NCI-H187 (cell line): ENCODE results near the gene LMNTD1.

Source experiments
- DNase-seq, 2 experiments: peaks; one replicate each; lab custom pipeline; 2025; lab: John Stamatoyannopoulos, UW

Gene LMNTD1

DNA sequence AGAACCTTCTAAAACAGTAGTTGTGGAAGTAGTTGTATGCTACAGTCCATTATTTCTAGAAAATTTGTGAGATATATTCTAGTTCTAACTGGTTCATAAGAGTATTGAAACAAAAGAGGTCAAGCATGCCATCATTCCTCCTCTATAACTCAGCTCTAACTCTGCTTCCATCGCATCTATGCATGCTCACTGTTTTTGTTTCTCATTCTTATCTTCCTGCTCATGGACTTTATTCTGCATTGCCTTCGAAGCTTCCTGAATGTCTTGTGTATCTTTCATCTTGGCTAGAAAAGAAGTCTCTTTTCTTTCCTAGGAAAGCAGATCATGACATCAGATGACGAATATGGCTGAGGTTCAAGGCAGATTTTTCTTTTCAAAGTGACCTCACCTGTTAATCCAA lies 402 bp downstream of the LMNTD1 start:
- DNase-seq: no peak

- no peak for DNase-seq
Measured at GRCh38 chr12:25550186-25550585, 2.9 kb downstream of the LMNTD1 start.

- DNase-seq: no peak
Measured at GRCh38 chr12:25549120-25549519, 4.0 kb downstream of the LMNTD1 start.

GRCh38 chr12:25546318-25546717 lies 6.8 kb downstream of the LMNTD1 start:
- DNase-seq: no peak

DNA sequence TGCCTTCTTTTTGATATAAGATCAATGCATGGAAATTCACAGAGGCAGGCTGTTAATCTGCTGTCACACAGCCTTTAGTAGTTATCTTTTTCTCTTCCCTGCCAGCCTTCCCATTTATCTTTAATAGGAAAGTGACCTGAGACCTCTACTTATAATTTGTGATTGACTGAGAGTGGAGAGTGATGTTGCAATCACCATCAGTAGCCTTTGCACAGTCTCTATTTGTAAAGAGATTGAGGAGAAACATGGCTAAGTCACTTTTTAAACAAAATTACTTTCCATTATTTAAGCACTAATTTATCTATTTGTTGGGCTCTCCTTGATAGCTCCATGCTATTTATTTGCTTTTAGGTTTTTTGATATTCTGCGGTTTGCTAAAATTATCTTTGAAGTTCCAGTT lies 19.9 kb downstream of the LMNTD1 start:
- DNase-seq: no peak

GRCh38 chr12:25531502-25532052 lies 21.5 kb downstream of the LMNTD1 start:
- DNase-seq: no peak

DNA sequence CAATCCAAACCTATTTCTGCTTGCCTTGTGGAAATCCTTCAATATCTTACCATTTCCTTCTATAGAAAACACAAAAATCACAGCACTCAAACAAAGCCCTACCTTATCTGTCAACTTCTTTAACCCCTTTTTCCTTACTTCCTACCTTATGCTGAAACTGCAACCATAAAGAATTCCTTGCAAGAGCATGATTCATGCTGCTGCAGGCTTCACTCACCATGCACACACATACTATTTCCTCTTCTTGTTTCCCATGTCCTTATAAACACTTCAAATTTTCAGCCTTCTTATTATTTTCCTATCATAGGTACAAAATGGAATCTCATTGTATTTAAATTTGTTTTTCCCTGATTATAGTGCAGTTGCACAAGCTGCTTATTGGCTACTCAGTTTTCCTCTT lies 23.3 kb downstream of the LMNTD1 start:
- DNase-seq: no peak

GRCh38 chr12:25526778-25527177 lies 26.3 kb downstream of the LMNTD1 start:
- DNase-seq: no peak

GRCh38 chr12:25524366-25524765 lies 28.7 kb downstream of the LMNTD1 start:
- no peak for DNase-seq

- no peak for DNase-seq
Measured at GRCh38 chr12:25521625-25522256, 31.3 kb downstream of the LMNTD1 start.

- DNase-seq: no peak
Measured at GRCh38 chr12:25518512-25518911, 34.6 kb downstream of the LMNTD1 start.

DNA sequence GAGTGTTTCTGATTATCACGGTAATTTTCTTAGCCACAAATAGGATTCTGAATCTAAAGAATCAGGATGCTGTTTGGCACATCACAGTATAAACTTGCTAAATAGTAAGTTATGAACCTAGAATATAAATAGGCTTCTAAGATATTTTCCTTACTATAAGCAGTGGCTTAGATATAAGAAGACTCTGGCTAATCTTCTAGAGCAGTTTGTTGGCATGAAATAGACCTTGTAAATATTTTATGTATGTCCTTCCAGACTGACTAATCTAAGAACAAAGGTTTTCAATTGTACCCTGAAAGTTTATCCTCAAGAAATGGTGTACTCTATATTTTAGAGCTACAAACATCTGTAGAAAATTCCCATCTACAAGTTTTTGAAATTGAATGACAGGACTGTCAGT lies 48.3 kb downstream of the LMNTD1 start:
- no peak for DNase-seq

GRCh38 chr12:25503666-25504065 lies 49.4 kb downstream of the LMNTD1 start:
- DNase-seq: no peak

- DNase-seq: no peak
Measured at GRCh38 chr12:25502596-25502995, 50.5 kb downstream of the LMNTD1 start.

GRCh38 chr12:25502118-25502517 lies 51.0 kb downstream of the LMNTD1 start:
- DNase-seq: no peak

- DNase-seq: no peak
Measured at GRCh38 chr12:25501549-25501948, 51.5 kb downstream of the LMNTD1 start.

- no peak for DNase-seq
Measured at GRCh38 chr12:25500651-25501050, 52.4 kb downstream of the LMNTD1 start.

DNA sequence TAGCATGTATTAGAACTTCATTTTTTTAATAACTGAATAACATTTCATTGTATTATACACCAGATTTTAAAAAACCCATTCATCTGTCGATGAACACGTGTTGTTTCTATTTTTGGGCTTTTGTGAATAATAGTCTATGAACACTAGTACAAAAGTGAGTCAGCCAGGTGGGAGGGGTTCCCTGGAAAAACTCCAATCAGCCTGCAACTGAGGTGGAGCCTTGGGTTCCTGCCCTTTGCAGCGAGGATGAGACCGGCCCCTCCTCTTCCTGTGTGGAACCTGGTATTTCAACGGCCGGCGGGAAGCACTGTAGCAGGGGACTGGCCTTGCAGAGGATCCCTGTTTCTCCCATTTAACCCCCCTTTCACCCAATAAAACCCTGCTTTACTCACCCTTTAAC lies 56.1 kb downstream of the LMNTD1 start:
- no peak for DNase-seq

GRCh38 chr12:25496098-25496587 lies 56.9 kb downstream of the LMNTD1 start:
- DNase-seq: no peak

DNA sequence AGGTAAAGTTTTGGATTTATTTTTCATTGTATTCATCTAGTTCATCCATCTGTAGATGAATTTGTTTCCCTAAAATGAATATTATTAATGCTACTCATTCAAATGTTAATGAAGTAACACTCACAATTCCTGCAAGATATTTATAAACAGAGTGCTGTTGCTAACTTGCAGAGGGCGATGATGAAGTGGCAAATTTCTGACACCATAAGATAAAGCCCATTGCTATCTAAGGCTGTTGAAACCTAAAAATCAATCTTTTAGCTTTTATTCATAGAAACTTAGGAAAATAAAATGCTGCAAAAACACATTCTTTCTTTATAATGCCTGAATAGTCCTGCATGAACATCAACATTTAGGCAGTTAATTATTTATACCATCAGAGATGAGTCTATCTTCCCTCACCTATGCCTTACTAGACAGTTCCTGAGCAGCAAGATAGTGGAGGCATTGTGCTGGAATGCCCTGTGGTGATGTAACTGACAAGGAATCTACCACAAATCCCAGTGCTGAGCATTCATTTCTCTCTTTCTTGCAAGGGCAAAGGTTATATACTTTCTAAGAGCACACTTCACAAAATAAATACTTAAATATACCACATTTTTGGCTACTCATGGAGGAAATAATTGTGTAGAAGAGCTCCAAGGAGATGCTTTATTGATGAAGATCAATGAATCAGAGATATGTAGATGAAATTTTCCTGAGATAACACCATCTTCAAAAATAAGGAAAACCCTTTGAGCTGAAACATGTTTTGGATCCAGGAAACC lies 57.6 kb downstream of the LMNTD1 start:
- no peak for DNase-seq

DNA sequence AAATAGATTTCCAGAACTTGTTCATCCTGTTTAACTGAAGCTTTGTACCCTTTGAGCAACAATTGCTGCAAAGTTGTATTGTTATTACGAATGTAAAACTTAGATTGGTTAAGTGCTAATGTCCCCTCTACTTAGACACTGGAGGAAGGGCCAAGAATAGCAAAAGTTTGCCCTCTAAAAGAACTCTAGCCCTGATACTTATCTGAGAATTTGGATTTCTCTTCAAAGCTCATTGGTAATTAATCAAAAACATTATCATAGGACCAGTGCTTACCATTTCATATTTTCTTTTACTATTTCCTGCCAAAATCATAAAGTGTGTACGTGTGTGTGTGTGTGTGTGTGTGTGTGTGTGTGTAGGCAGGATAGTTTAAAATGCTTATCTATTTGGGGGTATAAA lies 58.2 kb downstream of the LMNTD1 start:
- no peak for DNase-seq

DNA sequence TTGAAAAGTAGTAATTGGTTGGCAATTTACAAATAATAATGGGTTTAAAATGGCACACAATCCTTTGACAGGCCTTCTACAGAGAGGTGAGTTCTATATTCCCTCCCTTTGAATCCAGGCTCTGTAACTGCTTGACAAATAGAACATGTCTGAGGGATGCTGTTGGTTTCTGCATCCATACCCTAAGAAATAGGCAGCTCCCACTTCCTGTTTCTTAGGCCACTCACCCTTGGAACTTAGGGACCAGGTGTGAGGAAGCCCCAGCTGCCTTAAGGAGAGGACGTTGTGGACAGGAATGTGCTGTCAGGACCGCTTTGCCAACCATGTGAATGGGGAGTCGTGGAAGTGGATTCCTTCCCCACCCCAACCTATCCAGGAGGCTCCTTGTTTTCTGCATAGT lies 59.4 kb downstream of the LMNTD1 start:
- no peak for DNase-seq
